Measurements from ENCODE around the gene EHMT1. TPM values are rescaled to one million over a fixed set of nuclear protein-coding genes. Genes with fewer than 3 reads are reported as not detected.

The EHMT1 gene
- total and polyA plus RNA-seq, 9 of the 15 experiments (the other 6 are each of a cell fraction or from before 2014, with no cell fraction given): 2.2 to 76.0 (median 36.4) TPM

- DNase-seq (ENCODE audit: extremely low read depth in 1 of 4, low spot score in 3 of 4): no peak
- H3K27ac ChIP-seq (ENCODE audit: extremely low read depth, low read depth, low read length): no peak overlapping the region
- H3K4me3 ChIP-seq: no peak overlapping the region
- peaks cover 28% of the 10 kb centered on the region; the same call in 1 of the 3 replicates for H3K36me3 ChIP-seq (ENCODE audit: control insufficient read depth, insufficient read depth, low read length)
- in situ Hi-C loops (cut with MboI): no loop called here
- ChIA-PET POLR2A (interaction anchor here (0.9 kb wide), 1 partner anchor 9 kb away, joined by 3 read pairs; the partner anchor contains the start of gene EHMT1), CTCF (ENCODE audit: low intra/inter-chr PET ratio) (no interaction called here)
- H3K4me2 ChIP-seq (ENCODE audit: insufficient read depth, low read length): no peak overlapping the region
- H2AFZ ChIP-seq (ENCODE audit: low read depth, low read length): no peak overlapping the region
- BruUV-seq (replicated peaks): no TSS peak
- peaks cover 6% of the 10 kb centered on the region for H3K9me1 ChIP-seq (ENCODE audit: control insufficient read depth, insufficient read depth, low read length)
- no peaks in the 10 kb centered on the region for H3K9me3 ChIP-seq (replicated peaks; ENCODE audit: control insufficient read depth, insufficient read depth, low read depth, low read length)
- H3K4me1 ChIP-seq (replicated peaks in 1 of 2; ENCODE audit: control insufficient read depth in 2 of 2, insufficient read depth in 2 of 2, low read length in 2 of 2): peaks cover 23 to 69% of the 10 kb centered on the region in 2 experiments; a peak in 4 of 5 replicates
- intact Hi-C loops (cut with micrococcal nuclease): no loop called here
- TF ChIP-seq SAFB (IDR thresholded peaks at IDR 0.05; ENCODE audit: borderline replicate concordance, low read depth, low read length) (no peak), MED1 (CRISPR knock-in tag; IDR thresholded peaks at IDR 0.05; ENCODE audit: borderline replicate concordance) (no peak), RFX5 (IDR thresholded peaks at IDR 0.05; ENCODE audit: low read depth, low read length) (no peak), HMBOX1 (IDR thresholded peaks at IDR 0.05) (no peak), ZNF121 (CRISPR knock-in tag; conservative IDR thresholded peaks at IDR 0.05) (no peak), GABPB2 (CRISPR knock-in tag; conservative IDR thresholded peaks at IDR 0.05) (no peak), ZBED1 (IDR thresholded peaks at IDR 0.05) (no peak)
- H3K79me2 ChIP-seq (ENCODE audit: control insufficient read depth, insufficient read depth, low read length): peaks cover 18% of the 10 kb centered on the region
- peak overlapping the region in 1 of 2 experiments; percentile 69; a peak in 2 of 4 replicates for H3K9ac ChIP-seq (ENCODE audit: insufficient read depth in 1 of 2, low read depth in 2 of 2, low read length in 2 of 2)
- peaks cover 7% of the 10 kb centered on the region; the same call in 1 of the 2 replicates for H4K20me1 ChIP-seq (replicated peaks; ENCODE audit: control insufficient read depth, insufficient read depth, low read length)
- H3K27me3 ChIP-seq (ENCODE audit: control insufficient read depth in 2 of 2, insufficient read depth in 2 of 2, low read length in 2 of 2): no peaks in the 10 kb centered on the region
- FAIRE-seq: no peak
- 71% methylated on average over 6 of the region's 6 CpGs for WGBS (ENCODE audit: insufficient coverage, low coverage, missing lambda C conversion rate)
- ATAC-seq: no peak
These were observed 7.9 kb upstream of the EHMT1 start for GRCh38 chr9:137610944-137611343.
